NCI-H2196 (cell line): ENCODE measurements around the gene TIMM21.
A peak's percentile ranks its signal among the peaks of the same experiment; 100 is the strongest.

Source experiments
- DNase-seq: peaks from one replicate; lab custom pipeline; 2025; ENCODE audit not compliant: unreplicated experiment; lab: John Stamatoyannopoulos, UW

Gene TIMM21, protein sequence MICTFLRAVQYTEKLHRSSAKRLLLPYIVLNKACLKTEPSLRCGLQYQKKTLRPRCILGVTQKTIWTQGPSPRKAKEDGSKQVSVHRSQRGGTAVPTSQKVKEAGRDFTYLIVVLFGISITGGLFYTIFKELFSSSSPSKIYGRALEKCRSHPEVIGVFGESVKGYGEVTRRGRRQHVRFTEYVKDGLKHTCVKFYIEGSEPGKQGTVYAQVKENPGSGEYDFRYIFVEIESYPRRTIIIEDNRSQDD

DNA sequence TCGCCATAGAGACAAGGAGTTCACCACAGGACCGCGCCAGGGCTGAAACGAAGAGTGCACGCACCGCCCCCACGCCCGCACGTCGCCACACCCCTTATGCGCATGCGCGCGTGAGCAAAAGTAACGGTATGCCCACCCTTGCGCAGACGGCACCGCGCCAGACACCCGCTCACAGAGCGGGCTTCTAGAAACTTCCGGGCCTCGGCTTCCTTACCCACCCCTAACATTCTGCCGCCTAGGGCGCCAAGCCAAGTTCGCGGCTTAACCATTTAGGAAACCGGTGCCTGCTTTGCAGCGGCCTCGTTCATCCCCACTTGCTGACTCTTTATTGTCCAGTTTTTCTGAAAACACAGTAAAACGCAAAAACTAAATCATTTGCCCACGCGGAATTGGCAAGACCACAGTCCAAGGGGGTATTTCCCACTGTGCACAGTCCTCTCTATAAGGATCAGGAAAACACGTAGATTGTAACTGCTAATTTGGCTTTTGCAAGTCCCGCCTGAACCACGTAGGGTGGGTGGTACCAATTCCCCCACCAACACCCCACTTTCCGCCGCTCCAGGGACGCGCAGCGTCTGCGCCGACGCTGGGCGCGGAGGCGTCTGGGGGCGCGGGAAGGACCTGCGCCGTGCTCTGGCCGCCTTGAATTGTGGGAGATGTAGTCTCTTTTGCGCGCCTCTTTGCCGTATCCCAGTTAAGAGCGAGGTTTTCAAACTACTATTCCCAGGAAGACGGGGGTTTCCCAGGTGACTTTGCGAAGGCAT lies at the start of gene TIMM21, which contains the start of gene FBXO15:
TSS of gene TIMM21 (plus strand) at position 745 of the 764 bp plus-strand sequence. CDS start 286 bp downstream, outside the sequence.
TSS of gene FBXO15 (minus strand) at position 56 of the 764 bp plus-strand sequence. CDS start at position 7, 49 bp downstream.
- DNase-seq = peak; percentile 97

DNA sequence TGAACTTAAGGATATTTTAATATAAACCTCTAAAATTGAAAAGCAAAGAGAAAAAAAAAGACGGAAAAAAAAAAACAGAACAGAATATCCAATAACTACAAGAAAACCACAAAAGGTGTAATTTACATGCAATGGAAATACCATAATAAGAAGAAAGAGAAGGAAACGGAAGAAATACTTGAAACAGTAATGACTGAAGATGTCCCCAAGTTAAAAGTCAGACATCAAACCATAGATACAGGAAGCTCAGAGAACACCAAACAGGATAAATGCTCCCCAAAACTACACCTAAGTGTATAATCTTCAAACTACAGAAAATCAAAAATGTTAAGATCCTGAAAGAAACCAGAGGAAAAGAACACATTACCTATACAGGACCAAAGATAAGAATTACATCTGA lies 39.9 kb upstream of the TIMM21 start:
- no peak for DNase-seq

DNA sequence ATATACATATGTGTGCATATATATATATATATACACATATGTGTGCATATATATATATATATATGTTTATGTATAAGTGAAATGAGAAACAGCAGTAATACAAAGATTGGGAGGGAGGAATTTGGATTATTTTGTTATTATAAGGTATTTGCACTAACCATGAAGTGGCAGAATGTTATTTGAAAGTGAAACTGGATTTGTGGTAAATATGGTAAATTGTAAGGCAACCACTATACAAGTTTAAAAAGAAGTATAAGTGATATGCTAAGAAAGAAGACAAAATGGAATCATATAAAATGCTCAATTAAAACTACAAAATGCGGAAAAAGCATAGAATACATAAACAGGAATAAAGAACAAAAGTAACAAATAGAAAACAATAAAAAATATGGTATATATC lies 38.2 kb upstream of the TIMM21 start:
- no peak for DNase-seq

DNA sequence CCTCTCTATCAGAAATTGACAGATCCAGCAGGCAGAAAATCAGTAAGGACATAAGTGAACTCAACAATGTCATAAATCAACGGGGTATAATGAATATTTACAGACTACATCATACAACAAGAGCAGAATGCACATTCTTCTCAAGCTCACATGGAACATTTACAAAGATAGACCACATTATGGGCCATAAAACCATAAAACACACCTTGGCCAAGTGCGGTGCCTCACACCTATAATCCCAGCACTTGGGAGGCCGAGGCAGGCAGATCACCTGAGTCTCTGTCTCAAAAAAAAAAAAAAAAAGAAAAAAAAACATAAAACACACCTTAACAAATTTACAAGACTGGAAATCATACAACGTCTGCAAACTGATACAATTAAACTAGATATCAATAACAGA lies 37.3 kb upstream of the TIMM21 start:
- DNase-seq = no peak

DNA sequence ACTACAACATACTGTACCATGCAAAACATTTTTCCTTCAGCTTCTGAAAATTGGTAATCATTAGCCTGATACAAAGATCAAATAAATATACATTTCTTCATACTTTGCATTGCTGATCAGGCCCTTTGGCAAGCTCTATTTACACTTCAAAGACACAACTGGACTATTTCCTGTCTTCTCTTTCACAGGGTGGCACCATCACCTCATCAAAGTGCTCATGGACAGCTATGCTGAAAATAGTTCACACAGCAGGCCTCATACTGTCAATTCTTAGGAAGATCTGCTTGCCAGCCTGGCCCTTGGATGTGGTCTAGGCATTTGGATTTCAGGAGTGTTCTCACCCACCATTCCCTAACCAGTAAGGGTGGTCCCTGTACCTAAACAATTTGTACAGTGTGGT lies 34.6 kb upstream of the TIMM21 start:
- no peak for DNase-seq

DNA sequence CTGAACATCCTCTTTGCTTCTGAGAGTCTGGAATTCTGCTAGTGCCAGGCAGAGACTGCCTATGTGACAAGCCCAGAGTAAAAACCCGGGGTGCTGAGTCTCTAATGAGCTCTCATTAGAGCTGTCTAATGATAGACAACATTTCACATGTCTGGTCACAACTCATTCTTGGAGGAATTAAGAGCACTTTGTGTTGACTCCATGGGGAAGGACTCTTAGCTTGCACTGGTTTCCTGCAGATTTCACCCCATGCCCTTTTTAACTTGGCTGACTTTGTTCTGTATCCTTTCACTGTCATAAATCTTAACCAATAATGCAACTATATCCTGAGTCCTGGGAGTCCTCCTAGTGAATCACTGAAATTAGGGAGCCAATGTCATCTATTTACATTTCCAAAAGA lies 34.2 kb upstream of the TIMM21 start:
- no peak for DNase-seq

DNA sequence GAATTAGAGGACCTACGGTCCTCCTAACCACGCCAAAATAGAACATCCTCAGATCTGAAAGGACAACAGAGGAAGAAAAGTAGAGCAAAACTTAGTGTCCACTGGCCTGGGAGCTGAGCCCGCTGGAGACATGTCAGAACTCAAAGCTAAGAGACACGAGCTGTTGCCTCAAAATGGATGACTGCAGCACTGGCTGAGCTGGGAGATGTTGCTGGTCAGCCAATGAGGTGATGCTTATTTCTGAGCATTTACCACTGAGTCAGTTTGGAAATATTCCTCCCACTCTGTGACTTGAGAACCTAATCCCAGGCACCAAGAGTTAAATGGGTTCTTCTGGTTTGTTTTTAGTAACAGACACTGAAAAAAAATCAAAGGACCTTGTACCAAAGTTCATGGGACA lies 33.3 kb upstream of the TIMM21 start:
- no peak for DNase-seq

DNA sequence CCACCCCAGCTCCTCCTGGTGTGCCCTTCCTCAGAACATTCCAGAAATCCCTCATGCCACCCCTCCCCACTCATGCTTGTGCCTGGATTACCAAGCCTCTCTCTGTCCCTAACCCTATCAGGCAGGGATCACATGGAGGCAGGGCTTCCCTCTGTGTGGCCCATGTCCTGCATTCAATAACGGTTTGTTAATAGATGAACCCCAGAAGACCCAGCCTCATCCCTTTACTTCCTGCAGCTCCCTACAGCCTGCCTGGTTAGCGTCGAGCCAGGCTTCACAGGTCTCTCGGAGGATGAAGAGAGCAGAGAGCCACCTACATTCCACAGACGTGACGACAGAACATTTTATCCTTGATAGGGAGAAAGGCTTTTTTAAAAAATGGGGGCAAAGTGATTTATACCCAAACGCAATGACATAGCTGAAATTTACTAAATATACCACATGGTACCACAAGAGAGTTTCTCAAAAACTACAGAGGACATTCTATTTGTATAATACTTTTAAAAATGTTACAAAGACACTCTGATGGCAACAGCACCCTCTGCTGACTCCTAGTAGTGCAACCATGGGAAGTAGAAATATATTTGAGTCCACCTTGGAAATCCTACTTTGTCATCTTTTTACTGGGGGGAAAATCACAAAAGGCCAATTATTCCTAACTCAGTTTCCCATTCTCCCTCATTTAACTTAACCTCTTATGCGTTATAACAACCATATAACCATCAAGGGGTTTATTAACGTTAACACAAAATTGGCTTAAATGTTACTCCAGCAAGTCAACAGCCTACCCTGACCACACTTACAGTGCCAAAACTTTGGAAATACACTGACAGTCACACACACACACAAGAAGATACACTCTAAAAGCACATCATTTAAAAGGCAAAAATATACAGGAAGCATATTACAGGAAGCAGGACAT lies 31.4 kb upstream of the TIMM21 start:
- DNase-seq = peak; percentile 25

DNA sequence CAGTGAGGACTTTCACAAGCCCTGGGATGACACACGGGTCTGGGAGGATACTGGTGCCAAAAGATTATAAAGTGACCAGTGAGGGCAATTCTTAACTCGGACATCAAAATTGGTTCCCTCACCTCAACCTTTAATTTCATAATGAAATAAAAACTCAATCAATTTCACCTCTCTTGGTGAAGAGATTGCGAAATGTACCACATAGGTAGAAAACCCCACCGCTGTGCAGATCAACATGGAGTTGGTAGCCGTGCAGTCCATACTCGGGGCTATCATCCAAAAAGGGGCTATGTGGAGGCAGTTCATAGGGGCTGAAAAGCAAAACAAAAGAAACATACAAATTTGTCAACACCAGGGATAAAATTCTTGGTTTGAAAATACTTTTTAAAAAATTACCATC lies 25.1 kb upstream of the TIMM21 start:
- DNase-seq = no peak

DNA sequence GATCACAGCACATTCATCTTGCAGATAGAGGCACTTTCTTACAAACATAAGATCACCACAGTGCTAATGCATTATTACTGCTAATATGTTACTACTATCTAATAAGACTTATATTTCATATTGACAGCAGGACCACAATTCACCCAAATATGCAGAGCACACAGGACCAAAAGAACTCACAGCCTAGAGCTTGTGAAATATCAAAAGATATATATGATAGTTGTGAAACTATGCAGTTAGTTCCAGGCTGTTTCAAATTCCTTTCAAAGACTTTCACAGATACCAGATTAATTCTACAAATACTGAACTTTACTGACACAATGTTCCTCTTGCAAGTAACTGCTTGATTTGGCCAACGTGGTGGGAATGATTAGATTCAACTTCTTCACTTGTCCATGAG lies 23.7 kb upstream of the TIMM21 start:
- DNase-seq = no peak

DNA sequence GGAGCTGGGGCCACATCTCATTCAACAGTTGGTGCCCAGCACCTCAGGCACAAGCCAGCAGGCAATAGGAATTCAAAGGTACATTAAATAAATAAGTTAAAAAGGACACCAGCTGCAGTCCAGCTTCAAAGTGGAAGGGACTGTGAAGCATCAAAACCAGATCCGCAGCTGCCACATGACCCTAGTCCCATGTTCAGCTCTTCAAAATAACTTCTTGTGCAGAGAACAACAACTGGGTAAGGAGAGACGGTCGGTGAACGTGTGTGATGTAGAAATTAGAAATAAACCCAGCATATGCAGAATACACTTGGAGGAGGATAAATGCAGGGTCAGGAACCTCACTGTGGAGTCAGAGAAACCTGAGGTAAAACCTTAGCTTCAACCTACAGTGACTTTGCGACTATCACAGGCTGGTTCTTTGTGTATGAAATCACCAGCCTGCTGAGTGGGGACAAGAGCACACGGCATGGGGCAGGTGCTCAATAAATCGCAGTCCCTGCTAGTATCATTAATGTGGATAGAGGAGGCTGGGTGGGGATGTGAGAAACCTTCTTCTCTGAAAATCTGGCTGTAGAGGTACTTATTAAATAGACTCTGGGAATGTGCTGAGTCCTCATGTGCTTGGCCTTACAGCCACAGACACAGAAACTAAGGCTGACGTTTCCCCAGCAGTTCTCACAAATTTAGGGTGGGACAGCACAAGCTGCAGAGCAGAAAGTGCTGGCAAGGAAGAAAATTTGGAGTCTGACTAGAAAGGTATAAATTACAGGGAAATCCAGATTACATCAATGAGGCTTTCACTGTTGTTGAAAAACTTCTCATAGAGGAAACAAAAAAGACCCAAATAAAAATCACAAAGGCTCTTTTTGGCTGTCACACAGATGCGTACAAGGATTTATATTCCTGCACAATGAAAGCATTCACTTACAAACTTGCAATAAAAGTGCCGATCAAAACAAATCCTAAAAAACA lies 21.4 kb upstream of the TIMM21 start:
- DNase-seq = no peak

DNA sequence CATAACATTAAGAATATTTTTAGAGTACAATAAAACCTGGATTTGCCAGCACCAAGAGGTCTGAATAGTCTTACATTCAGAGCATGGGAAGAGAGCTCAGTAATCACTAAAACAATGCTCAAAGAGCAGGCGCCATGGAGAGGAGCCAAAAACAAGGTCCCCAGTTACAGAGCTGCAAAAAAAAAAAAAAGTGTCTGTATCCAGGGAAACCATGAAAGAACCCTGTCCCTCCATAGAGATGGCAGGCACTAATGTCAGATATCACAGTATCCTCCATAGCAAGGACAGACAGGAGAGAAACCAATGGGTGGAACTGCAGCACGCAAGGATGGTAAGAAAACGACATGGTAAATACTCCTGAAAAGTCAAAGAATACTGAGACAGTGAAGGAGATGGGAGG lies 20.2 kb upstream of the TIMM21 start:
- no peak for DNase-seq

DNA sequence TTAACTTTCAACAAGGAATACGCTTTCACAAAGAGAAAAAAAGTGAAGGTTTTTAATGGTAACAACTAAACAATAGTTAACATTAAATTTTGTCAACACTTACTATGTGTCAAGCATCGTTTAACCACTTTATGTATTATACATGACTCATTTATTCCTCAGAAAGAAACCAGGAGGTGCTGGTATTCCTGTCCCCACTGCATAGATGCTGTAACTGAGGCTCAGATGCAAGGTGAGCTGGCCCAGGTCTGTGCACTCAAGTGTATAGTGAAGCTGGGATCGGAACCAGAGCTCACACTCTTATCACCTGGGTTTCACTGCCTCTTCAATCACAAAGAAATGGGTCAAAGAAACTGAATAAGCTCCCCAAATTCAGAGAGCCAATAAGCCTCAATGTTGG lies 17.2 kb upstream of the TIMM21 start:
- no peak for DNase-seq

DNA sequence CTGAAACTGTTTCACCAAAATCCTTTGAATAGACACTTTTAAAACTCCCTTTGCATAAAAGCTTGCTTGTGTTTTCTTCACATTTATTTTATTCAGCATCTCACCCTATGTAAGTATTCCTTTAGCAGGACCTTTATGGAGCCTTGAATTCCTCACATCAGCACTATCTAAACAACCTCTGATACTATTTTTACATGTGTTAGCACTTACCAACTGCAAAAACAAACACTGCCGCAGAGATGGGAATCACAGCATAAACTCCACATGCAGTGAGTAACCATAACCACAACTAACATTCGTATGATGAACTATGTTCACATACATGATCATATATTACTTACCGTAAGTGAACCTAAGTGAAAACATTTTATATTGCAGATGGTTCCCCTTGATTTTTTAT lies 16.1 kb upstream of the TIMM21 start:
- no peak for DNase-seq

DNA sequence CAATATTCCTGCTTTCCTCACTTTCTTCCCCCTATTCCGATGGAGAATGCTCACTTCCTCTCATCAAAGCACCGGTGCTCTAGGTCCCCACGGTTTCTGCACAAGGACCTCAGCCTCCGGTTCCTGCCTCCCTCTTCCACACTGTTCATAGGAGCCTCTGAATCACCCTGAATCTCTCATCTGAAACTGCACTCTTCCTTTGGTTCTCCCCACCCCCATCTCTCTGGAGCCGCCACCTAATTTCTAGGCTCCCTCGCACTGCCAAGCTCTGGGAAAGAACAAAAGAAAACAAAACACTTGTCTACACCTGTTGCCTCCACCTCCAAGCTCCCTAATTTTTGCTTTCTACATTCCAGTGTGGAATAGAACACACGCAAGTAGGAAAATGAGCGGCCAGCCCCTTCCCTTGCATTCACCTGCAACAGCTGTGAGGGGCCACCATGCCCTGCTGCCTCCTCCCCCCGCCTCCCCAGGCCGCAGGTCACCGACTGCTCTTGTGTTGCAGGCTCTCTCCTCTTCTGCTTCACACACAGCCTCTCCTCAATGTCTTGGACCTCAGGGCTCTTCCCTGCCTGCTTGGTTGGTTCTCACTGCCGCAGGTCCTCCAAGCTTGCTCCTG lies 10.3 kb upstream of the TIMM21 start:
- DNase-seq = no peak

DNA sequence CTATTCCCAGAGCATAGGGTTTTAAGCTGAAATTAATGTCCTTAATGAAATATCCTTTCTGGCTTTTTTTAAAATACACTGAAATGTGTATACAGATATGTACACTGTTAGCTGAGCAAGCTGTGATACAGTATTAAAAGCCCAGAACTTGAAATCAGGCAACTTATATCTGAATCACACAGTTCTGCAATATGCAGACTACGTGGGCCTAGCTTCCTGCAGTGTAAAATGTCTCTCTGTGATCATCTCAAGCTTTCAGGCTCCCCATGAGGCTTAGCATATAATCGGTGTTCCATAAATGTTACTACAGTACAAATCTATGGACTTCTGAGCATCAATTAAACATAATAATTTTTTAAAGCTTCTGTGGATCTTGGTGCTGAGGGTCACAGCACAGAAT lies 8.9 kb upstream of the TIMM21 start:
- no peak for DNase-seq

DNA sequence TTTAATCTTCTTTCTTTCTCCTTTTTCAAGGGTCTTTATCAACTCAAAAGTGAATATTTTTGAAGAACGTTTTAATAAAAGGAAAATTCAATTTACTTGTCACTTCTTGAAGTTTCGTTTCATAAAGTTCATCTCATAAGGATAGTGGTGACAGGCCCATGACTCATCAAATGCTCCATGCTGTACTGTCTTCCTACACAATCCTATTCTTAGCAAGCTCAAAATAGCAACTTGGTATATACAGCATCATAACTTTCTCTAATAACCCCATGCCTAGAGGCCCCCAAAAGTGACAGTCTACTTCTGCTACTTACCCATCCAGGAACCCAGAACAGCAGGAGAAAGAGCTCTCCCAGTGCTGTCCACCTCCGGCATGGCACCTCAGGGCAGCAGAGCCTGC lies 8.4 kb upstream of the TIMM21 start:
- DNase-seq = no peak

DNA sequence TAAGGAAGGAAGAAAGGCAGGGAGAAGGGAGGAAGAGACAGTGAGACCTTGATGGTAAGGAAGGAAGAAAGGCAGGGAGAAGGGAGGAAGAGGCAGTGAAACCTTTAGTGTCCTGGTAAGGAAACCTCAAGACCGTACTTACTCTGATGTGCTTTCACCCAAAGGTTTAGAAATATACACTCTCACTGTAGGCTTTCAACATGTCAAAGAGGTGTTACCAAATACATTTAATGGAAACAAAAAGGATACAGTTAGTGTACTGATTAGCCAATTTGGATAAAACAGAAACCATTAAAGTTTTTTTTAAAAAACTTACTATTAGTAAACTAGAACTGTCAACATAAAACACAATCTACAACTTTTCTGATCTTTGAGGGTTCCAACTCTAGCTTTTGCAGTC lies 7.7 kb upstream of the TIMM21 start:
- no peak for DNase-seq

DNA sequence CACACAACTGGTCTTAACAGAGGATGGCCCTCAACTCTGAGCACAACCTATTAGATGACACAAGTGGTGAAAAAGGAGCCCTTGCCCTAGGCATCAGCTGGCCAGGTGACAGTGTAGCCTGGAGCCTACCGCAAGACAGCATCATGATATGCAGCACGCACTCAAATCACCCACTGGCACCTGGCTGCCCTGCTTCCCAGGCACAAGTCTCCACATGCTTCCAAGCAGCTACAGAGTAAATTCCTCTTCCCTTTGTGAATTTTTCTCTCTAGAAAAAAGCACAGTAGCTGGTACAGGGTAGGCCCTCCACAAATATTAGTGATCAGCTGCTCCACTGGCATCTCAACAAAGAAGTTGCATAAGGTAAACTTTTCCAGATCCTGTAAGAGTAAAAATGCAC lies 6.7 kb upstream of the TIMM21 start:
- no peak for DNase-seq

DNA sequence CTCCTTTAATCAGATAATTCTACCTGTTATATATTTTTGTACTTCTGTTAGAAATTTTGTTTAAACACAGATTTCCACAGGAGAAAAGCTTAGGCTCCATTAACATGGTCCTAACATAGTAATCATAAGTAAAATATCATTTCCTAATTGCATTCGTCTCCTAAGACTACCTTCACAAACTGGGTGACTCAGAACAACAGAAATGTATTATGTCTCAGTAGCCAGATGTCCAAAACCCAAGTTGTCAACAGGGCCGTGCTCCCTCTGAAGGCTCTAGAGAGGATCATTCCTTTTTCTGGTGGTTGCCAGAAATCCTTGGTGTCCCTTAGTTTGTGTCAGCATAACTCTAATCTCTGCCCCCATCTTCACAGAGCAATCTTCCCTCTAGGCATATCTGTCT lies 6.1 kb upstream of the TIMM21 start:
- DNase-seq = no peak
